ENCODE results near the gene HLA-DRA.

HLA-DRA gene

GRCh38 chr6:32475392-32476206 lies 35.9 kb downstream of the HLA-DRA start:
- DNase-seq = peak in 1 of 2 experiments; percentile 48
- TF ChIP-seq POLR2A (IDR thresholded peaks at IDR 0.05; ENCODE audit: low read length) = no peak
- TF ChIP-seq GATA1 (IDR thresholded peaks at IDR 0.05; ENCODE audit: low read depth, low read length) = no peak

DNA sequence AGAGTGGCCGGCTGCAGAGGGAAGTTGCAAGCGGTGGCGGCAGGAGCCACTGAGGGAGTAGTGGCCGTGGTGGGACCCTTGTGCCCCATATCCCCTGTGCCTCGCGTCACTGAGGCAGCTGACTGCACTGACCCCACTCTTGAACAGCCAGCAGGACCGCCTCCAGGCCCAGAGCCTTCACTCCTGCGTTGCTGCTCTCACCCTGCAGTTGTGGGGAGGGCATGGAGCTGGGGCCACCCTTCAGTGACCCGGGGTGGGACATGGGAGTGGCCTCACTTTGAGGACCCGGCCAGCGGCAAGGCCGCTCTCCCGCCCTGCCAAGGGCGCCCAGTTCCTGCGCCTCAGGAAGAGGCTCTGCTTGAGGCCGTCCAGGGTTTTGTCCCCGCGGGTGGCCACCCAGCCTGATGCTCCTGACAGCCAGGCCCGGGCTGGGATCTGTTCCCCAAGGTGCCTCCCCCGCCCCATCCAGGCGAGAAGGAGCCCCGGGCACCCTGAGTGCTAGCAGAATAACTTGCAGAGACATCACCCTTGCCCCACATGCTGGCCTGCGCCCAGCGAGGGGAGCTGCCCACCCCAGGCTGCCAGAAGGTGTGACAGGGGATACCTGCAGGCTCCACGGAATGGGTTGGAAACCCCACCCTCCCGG lies 44.4 kb downstream of the HLA-DRA start:
- TF ChIP-seq POLR2A (IDR thresholded peaks at IDR 0.05; ENCODE audit: low read length) = no peak
- TF ChIP-seq GATA1 (IDR thresholded peaks at IDR 0.05; ENCODE audit: low read depth, low read length) = no peak
- DNase-seq = no peak

DNA sequence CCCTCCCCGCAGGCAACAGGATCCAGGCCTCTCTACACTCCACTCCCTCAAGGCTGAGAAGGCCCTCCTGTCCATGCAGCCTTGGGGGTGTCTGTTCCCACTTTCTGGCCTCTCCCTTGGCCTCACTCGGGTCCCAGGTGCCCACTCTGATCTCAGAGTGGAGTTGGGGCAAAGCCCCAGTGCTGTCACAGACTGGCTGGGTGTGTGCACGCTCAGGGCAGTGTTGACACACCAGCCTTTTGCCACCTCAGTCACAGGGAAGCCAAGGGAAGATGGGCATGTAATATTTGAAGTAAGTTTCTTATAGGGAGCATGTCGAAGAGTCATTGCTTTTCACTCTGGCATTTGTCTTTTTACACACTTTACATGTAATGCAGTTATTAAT lies 44.9 kb downstream of the HLA-DRA start:
- no peak for TF ChIP-seq POLR2A (IDR thresholded peaks at IDR 0.05; ENCODE audit: low read length)
- no peak for TF ChIP-seq GATA1 (IDR thresholded peaks at IDR 0.05; ENCODE audit: low read depth, low read length)

GRCh38 chr6:32488083-32488482 lies 48.4 kb downstream of the HLA-DRA start:
- TF ChIP-seq POLR2A (IDR thresholded peaks at IDR 0.05; ENCODE audit: low read length) = no peak
- TF ChIP-seq GATA1 (IDR thresholded peaks at IDR 0.05; ENCODE audit: low read depth, low read length) = no peak
- DNase-seq = no peak

More for the DNA sequence above, 44.9 kb downstream of the HLA-DRA start:
- DNase-seq = no peak

- DNase-seq = no peak
- no peak for TF ChIP-seq POLR2A (IDR thresholded peaks at IDR 0.05; ENCODE audit: low read length)
- no peak for TF ChIP-seq GATA1 (IDR thresholded peaks at IDR 0.05; ENCODE audit: low read depth, low read length)
Observed at GRCh38 chr6:32491700-32492099, 52.0 kb downstream of the HLA-DRA start.

GRCh38 chr6:32492351-32492750 lies 52.7 kb downstream of the HLA-DRA start:
- no peak for TF ChIP-seq POLR2A (IDR thresholded peaks at IDR 0.05; ENCODE audit: low read length)
- TF ChIP-seq GATA1 (IDR thresholded peaks at IDR 0.05; ENCODE audit: low read depth, low read length) = no peak
- no peak for DNase-seq

Data from erythroblast (primary cell).